ENCODE data around the gene CFAP97.
A peak's percentile ranks its signal among the peaks of the same experiment; 100 is the strongest.

The CFAP97 gene

DNA sequence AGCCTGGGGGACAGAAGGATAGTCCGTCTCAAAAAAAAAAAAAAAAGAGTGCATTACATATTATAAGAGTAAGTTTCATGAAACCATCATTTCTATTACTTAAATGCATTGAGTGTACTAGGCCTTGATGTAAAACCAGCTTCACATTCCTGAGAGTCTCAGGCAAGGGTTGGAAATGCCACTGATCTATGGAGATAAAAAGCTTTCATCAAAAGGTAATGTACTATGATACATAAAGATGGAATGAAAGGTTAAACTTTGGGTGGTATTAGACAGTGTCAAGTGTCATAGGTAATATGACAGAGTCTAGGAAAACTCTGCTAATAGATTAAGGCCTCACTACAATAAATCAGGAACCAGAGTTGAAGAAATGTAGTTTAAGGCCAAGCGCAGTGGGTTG, 7.4 kb downstream of the CFAP97 start:
- no peak for DNase-seq

DNA sequence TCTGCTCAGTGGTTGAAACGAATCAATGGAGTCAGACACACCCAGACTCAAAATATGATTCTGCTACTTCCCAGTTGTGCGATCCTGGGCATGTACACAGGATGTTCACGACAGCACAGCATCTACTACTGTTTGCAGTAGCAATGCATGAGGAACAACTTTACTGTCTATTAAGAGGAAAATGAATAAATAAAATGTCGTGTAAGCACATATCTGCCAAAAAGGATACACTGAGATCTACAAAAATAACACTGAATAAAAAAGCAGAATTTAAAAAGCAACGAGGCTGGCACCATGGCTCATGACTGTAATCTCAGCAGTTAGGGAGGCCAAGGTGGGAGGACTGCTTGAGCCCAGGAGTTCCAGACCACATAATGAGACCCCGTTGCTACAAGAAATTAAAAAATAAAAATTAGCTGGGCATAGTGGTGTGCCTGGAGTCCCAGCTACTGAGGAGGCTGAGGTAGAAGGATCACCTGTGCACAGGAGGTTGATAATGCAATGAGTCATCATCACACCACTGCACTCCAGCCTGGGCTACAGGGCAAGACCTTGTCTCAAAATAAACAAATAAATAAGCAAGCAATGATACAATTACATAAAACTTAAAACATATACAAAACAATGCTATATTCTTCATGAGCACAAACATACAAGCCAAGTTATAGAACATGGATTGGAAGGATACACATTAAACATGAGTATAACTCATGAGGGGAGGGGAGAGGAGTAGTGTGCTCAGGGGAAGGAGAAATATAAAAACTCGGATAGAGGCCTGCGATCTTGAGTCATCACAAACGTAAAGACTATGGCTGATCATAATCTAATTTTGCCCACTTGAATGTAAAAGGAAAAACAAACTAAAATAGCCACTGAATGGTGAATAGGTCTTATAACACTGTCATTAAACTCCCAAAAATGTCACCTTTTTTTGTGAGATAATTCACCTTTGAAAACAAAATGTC, 8.6 kb downstream of the CFAP97 start:
- DNase-seq, result no peak

DNA sequence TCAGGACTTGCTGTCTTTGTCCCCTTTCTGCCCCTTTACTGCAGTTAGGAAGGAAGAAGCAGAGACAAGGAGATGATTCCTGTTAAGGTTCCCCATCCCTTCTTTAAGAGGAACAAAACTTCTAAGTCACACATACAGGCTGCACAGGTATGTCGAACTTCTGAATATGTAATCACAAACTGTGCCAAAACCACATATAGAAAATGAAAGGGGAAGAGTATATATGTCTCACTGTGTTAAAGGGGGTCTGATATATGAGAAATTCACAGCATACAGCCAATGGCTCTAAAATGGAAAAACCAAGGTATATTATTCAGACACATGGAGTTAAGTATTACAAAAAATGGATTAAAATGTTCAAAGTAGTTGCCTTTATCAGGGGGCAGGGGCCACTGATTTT, 11.7 kb downstream of the CFAP97 start:
- DNase-seq, result no peak

DNA sequence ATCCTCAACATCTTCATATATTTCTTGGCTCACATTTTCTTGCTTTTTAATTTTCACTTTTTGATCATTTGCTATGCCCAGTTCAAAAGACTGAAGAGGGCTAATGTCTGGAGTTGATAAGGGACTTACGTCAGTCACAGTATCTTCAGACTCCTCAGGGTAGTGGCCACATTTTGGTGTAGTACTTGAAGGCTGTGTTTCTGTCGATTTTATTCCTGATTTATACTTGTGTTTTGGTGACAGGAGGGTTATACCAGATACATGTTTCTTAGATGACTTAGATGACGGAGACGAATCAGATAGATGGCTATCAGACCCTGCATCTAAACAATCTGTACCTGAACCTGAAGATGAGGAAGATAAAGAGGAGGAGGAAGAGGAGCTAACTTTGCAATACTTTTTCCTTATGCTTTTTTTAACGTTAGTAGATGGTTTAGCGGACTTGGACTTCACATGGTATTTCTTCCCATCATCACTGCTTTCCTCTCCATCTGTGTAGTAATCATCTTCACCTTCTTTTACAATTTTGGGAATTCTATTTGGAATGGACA, 13.4 kb downstream of the CFAP97 start:
- no peak for DNase-seq

DNA sequence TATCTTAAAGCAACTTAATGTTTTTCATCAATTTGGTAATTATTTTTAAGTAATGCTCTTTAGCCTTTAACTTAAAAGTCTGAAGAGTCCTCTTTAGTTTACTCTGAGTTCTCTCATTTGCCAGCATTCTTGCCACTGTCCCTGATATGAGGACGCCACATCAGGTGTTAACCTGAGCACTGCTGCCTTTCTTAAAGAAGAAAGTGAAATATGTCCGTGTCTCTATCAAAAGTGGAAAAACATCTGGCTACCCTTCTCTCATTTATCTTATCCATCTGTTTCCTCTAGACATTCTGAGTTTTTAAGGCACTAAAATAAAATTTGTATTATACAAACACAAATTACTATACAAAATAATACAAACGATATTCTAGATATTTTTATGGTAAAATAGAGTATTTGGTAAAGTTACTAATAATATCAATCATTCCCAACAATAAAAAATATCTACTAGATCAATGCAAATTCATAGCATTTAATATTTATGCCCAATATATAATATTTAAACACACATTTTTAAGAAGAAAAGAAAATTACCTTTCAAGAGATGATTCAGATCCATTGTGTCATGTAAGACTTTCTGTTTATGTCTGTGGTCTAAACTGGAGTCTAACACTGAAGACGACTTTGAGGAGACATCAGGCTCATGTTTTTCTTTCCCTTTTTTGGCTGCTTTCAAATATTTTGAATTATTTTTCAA, 14.0 kb downstream of the CFAP97 start:
- no peak for DNase-seq

DNA sequence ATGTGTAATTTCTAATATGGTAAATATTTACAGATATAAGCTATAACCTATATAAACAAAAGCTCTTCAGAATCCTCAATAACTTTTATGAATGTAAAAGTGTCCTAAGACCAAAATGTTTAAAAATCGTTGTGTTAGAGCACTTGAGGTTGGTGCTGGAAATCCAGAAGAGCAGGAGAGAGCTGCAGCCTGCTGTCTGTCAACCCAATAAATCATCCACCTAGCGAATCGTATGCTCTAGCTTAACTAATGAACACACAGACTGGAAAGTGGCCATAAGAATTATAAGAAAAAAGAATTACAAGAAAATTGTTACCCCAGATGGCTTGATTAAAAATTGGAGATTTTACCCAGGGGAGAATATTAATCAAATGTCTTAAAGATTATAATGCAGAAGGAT, 17.0 kb downstream of the CFAP97 start:
- no peak for DNase-seq

DNA sequence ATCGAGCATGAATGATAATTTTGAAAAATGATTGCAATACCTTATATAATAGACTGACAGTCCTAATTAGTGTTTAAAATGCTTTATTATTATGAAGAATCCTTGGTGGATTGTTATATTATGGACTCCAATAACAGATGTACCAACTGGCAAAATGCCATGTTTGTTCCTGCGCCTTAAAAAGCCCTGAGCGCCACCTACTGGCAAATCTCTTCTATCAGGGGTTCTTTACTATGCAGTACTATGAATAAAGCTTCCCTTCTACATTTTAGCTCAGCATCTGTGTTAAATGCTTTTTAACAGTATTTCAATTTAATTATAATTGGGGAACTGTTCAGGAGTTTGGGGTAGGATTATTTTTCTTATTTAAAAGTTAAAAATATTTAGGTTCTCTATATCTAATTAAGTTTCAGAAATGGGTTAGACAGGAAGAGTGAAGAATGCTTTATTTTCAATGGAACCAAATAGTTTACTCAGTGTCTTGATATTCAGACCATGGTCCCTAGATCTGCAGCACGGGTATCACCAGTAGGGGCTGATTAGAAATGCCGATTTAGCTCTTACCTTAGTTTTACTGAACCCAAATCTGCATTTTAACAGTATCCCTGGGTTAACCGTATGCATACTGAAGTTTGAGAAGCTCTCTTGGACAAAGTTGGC, 20.0 kb downstream of the CFAP97 start:
- DNase-seq, result peak; percentile 96

DNA sequence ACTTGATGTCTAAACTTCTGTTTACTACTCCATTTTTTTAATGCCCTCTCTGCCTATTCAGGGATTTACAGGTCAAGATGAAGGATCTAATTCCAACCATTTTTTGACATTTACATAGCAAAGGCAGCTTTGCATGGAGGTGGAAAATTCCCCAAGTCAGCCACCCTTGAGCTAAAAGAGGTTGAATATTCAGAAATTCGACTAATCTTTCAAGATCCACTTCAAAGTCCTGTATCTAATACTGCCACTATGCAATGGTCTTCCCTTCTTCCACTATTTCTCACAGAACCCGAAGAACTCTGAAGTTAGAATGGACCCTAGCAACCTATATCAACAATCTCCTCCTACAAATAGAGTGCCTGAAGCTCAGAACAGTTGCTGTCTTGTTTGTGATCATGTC, 21.6 kb downstream of the CFAP97 start:
- no peak for DNase-seq

DNA sequence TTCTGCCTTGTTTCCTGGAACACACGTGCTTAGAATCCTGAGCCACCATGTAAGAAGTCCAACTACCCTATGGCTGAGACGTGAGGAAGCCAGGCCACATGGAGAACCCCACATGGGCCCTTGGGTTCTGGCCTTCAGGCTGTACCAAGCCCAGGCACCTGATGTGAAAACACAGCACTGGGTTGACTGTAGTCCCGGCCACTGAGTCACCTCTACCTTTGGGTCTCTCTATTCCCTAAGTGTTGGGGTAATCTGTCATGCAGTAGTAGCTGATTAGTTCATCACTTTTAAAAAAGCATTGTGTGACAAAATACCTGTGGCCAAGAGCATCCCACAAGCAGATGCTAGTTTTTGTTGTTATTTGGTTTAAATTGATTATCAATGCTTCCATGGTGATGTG, 24.3 kb downstream of the CFAP97 start:
- DNase-seq, result no peak

DNA sequence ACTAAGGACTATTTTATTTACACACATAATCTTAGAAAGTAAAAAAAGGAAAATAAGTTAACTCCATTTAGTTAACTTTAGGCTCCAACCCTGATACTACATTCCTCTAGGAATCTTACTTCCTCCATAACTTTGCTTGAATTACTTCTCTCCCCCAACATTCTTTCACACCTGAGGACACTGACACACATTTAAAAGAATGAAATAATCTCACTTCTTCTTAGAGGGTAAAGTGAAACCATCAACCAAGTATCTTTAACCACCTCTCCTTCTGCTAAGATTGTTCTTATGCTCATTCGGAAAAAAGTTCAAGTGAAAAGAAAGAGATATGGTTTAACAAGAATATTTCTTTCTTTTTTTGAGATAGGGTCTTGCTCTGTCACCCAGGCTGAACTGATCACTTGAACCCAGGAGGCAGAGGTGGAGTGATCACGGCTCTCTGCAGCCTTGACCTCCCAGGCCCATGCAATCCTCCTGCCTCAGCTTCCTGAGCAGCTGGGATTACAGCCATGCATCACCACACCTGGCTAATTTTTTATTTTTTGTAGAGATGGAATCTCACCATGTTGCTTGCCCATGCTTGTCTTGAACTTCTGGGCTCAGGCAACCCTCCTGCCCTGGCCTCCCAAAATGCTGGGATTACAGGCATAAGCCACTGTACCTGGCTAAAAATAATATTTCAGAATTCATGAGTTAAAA, 32.3 kb downstream of the CFAP97 start:
- no peak for DNase-seq

DNA sequence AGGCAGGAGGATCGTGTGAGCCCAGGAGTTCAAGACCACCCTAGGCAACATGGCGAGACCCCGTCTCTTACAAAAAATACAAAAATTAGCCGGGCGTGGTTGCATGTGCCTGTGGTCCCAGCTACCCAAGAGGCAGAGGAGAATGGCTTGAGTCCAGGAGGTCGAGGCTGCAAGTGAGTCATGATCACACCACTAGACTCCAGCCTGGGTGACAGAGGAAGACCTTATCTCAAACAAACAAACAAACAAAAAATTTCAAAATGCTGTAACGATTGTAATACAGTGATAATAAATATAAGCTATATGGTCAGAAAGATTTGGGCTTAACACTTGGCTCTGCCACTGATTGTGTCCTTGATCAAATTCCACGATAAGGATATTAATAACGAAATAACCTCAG, 36.6 kb downstream of the CFAP97 start:
- no peak for DNase-seq

DNA sequence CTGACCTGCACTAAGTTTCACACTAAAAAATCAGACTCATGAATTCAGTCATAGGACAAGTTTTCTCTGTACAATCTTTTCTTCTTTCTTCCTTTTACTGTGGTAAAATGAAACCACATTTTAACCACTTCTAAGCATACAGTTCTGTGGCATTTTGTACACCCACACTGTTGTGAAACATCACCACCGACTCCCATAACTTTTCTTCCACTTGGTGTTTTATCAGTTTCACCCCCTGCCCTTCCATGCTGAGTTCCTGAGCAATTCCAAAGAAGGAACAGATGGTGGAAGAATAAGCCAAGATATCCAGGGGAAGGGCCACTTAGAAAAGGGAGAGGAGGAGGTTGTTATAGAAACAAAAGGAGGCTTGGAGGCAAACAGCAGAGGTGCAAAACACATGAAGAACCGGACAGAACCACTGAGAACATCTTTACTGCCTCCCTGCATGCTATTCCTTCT, 38.2 kb downstream of the CFAP97 start:
- DNase-seq, result peak; percentile 39

DNA sequence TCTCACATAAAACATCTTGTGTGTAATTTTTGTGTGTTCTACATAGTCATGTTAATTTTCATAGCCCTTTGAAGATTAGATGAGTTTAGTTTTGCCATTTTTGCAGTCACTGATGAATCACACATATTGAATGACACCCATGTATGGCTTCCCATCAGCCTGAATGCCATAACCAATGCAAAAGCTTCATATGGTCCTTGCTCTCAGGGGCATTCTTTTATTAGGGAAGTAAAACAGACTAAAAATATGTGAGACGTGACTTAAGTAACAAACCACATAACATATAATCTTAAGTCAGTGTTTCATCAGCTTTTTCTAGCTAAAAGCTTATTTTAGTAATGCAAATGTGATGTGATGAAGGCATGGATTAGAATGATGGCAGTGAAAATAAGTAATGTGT, 52.5 kb downstream of the CFAP97 start:
- no peak for DNase-seq

DNA sequence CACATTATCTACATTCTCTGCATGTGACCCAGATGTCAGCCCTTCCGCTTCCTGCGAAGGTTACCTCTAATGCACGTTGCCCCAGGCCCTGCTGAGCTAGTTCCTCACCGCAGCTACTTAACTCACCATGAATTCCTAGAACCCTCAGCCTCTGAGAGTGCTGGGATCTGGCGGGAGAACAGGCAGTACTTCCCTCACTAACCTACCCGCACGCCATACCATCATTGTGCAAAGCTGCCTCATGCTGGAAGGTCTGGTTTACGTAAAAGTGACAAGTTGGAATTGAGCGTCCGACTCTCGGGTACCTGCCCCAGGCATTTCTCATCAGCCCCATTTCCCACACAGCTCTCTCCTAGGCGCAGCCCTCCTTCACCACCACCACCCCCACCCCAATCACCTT, 54.4 kb downstream of the CFAP97 start:
- DNase-seq, result no peak

DNA sequence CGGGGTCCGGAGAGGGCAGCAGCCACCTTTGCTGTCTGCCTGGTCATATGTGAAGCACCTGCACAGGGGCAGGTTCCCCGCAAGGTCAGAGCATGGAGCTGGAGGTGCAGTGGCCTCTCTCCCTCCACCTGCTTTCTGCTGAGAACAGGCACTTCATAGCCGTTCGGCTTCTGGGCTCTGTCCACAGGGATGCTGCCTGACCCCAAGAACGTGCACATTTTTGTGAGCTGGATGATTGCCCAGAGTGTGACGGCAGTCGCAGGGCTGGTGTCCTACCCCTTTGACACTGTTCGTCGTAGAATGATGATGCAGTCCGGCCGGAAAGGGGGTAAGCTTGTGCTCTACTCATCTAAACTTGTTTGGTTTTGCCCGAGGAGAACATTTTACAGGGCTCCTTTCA, 58.2 kb downstream of the CFAP97 start:
- DNase-seq, result no peak

DNA sequence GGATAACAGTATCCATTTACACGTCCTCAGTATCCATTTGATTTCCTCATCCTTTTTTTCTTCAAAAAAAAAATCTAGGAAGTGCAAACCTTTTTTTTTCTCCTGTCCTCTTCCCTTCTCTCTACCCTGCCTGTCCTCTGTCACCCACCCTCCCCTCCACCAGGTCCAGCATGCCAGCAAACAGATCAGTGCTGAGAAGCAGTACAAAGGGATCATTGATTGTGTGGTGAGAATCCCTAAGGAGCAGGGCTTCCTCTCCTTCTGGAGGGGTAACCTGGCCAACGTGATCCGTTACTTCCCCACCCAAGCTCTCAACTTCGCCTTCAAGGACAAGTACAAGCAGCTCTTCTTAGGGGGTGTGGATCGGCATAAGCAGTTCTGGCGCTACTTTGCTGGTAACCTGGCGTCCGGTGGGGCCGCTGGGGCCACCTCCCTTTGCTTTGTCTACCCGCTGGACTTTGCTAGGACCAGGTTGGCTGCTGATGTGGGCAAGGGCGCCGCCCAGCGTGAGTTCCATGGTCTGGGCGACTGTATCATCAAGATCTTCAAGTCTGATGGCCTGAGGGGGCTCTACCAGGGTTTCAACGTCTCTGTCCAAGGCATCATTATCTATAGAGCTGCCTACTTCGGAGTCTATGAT, 59.1 kb downstream of the CFAP97 start:
- no peak for DNase-seq

DNA sequence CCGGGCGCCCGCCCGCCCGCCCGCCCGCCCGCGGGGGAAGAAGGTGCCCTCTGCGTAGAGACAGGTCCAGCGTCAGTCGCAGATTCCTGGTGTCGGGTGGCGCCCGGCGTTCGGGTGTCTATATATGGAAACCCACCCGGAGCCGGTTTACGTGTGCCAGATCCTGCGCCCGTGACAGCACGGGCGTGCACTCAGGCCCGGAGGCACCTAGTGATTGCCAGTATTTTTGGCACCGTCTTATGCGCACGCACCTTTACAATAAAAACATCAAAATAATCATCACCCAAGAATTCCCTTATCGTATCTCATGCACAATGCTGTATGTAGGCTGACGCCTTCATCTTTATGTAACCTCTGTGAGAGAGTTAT, 60.2 kb downstream of the CFAP97 start:
- no peak for DNase-seq

DNA sequence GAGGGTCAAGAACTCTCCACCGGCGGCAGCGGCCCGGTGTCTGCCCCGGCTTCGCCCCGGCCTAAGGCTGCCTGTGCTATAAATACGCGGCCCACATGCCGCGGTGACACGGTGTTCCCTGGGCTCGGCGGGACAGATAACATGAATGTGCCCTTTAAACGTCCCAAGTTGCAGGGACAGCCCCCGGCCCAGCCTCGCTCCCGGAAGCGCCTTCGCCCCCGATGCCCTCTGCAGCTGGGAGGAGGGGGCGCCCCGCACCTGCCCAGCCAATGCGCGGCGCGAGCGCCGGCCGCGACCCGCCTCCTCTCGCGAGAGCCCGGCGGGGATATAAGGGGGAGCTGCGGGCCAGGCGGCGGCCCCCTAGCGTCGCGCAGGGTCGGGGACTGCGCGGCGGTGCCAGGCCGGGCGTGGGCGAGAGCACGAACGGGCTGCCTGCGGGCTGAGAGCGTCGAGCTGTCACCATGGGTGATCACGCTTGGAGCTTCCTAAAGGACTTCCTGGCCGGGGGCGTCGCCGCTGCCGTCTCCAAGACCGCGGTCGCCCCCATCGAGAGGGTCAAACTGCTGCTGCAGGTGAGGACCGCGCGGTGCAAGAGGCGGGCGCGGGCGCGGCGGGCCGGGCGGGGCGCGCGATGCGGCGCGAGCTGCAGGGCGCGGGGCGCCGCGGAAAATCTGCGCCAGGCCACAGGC, 60.7 kb downstream of the CFAP97 start, which contains the start of gene SLC25A4:
SLC25A4 (plus strand) TSS at position 355 of the 689 bp plus-strand sequence; CDS start at position 462, 107 bp downstream.
- peak; percentile 65 for DNase-seq

DNA sequence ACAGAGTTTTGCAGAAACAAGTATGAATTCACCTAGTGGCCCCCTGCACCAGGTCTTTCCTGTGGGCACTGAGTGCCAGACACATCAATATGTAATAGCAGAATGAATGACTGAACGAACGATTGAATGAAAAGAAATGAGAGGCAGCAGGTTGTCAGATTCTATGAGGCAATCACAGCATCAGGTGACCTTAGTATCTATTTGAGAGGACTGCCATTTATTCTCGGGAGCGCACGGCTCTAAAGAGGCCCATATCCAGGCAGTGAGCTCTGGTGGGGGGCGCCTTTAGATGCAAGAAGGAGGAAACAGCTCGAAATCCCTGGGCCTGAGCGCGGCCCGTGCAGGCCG, 61.3 kb downstream of the CFAP97 start:
- no peak for DNase-seq

DNA sequence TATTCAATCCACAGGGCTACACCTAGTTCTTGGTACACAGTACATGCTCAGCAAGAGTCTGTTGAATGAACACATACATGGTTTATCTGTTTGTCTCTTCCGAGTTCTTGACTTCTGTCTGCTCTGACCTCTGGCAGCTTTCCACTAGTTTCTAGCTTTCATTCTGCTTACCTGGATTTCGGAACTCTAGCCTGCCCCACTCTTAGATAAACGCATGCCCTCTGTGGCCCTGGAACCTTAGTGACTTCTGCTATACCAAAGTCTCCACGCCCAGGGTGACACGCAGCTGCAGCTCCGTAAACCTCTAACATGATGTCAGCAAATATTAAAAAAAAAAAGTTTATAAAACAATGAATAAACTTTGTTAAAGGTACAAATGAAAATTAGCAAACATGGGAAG, 62.0 kb downstream of the CFAP97 start:
- DNase-seq, result no peak

DNA sequence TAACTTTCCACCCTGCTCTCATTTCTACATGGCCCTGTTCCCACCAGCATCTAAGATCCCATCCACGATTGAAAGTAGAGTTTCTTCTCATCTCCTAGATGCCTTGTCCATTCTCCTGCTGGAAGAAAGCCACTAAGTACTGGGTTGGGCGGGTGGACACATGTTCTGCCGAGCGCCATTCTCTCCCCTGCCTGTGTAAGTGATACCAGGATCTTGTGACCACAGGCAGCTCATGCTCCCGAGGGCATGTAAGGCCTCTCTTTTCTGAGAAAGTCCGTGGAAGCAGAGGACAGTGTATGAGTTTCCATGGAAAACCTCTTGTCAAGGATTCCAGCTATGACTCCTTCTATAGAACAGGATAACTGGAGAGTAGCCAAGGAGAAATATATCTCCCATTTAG, 64.1 kb downstream of the CFAP97 start:
- no peak for DNase-seq

DNA sequence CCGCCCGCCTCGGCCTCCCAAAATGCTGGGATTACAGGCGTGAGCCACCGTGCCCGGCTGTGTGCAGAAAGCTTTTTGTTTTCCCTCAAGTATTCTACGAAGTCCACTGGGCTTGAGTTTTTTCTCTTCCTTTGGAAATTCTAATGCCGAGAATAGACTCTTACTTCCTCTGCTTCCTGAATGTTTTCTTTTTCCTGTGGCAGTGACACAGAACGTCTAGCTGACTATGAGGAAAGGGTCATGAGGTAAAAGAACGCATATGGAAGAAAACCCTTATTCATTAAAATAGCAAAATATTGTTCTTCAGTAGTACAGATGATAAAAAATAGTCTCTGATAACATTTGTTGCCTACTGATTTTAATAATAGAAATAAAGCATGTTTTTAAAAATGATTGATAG, 65.6 kb downstream of the CFAP97 start:
- DNase-seq, result no peak
